ENCODE data around the gene ASPSCR1. TPM values are rescaled to one million over a fixed set of nuclear protein-coding genes. Genes with fewer than 3 reads are reported as not detected.
"Not testable (repeated sequence)": the region's sequence is repeated elsewhere in the genome, so short reads cannot be mapped to it uniquely, and the experiment has no call there.

Gene ASPSCR1
- total RNA-seq, 2 donors from 2014 or later: 16.9 to 24.4 TPM

- intact Hi-C loops (cut with DNase I): no loop called here
- DNase-seq: peak; percentile 77
- ATAC-seq: peak; percentile 34 to 50
These were observed 37.5 kb upstream of the ASPSCR1 start for GRCh38 chr17:81939881-81940385.

- DNase-seq: no peak
- intact Hi-C loops (cut with DNase I): no loop called here
- ATAC-seq: no peak
These were observed 36.6 kb upstream of the ASPSCR1 start for GRCh38 chr17:81940538-81941483.

DNA sequence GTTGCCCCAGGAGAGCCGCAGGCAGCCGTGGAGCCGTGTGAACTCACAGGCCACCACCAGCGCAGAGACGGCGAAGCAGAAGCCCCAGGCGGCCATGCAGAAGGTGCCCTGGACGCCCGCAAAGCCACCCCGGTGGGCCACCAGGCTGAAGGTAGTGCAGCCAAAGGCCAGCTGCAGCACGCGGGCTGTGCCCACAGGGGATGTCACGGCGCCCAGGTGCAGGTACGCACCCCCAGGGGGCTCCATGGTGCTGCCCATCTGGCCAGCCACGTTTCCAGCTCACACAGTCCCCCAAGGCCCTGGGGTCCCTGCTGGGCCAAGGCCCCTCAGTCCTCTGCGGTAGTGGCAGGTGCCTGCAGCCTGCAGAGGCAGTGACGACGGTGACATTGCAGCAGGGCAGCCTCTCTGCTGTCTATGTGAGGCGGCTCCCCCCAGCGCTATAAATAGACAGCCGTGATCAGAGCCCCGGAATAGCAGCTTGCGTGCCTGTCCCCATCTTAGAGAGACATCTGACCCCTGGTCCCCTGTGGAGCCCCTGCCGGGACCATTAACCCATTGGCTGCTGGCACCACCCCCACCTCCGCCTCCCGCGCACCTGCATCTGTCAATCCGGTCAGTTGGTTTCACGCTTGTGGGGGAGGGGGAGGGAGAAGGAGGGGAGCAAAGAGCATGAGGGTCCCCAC, 35.8 kb upstream of the ASPSCR1 start:
- DNase-seq (no peak), ATAC-seq (peak; percentile 19 to 29)
- intact Hi-C loops (cut with DNase I): no loop called here

GRCh38 chr17:81942167-81942553, 35.3 kb upstream of the ASPSCR1 start:
- intact Hi-C loops (cut with DNase I): no loop called here
- ATAC-seq (no peak), DNase-seq (no peak)

GRCh38 chr17:81944858-81945257, 32.6 kb upstream of the ASPSCR1 start:
- no peak for DNase-seq
- intact Hi-C loops (cut with DNase I): no loop called here
- ATAC-seq: no peak

- DNase-seq (no peak), ATAC-seq (no peak)
- intact Hi-C loops (cut with DNase I): no loop called here
These were observed 30.2 kb upstream of the ASPSCR1 start, which contains the start of gene MYADML2 for GRCh38 chr17:81947189-81947588. Gene MYADML2, minus strand, starts transcription at chr17:81947233. Its CDS starts 5,492 bp downstream, at chr17:81941741.

GRCh38 chr17:81948635-81949378, 28.6 kb upstream of the ASPSCR1 start:
- intact Hi-C loops (cut with DNase I): no loop called here
- no peak for DNase-seq
- ATAC-seq: no peak

DNA sequence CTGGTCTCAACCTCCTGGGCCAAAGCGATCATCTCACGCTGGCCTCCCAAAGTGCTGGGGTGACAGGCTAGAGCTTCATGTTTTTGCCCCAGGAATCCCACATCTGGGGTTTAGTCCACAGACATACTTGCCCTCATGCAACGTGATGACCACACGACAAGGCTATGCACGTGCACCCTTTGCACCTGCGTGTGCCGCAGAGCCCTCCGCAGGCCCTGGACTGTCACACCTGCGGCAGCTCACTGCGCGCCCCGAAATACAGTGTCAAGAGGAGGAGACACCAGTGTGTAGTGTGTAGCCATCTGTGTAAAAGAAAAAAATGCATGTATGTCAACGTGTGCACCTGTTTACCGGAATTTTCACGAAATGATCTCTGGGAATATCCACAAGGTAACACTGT, 26.9 kb upstream of the ASPSCR1 start:
- intact Hi-C loops (cut with DNase I): loop anchor here in 1 of 2 donors (10.0 kb wide), 1 partner anchor 204 kb away; no protein-coding TSS in a partner anchor
- ATAC-seq (no peak), DNase-seq (no peak)

DNA sequence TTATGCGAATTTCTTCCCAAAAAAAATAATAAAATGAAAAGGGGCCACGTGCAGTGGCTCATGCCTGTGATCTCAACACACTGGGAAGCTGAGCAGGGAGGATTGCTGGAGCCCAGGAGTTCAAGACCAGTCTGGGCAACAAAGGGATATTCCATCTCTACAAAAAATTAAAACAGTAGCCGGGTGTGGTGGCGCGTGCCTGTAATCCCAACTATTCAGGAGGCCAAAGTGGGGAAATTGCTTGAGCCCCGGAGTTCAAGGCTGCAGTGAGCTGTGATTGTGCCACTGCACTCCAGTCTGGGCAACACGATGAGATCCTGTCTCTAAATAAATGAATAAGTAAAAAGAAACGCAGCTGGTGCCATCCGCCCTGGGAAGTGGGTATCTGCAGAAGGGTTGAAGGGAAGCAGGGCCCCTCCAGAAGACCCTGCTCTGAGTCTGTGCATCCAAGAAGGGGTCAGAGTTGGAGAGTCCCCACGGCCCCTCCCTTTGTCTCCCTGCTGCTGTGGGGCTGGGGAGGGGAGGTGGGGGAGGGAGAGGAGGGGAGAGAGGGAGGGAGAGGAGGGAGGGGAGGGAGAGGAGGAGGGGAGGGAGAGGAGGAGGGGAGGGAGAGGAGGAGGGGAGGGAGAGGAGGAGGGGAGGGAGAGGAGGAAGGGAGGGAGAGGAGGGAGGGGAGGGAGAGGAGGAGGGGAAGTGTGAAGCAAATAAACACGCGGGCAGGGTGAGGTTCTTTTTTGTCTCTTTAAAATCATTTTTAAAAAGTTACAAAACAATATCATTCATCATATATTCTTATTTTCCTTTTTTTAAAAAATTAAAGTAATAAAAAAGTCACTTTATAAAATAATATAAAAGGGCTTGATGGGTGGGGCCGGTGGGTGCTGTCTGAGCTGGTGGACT, 25.4 kb upstream of the ASPSCR1 start:
- ATAC-seq (no peak), DNase-seq (no peak)
- intact Hi-C loops (cut with DNase I): loop anchor here in 1 of 2 donors (10.0 kb wide), 1 partner anchor 203 kb away; no protein-coding TSS in a partner anchor

GRCh38 chr17:81952792-81953228, 24.6 kb upstream of the ASPSCR1 start:
- intact Hi-C loops (cut with DNase I): loop anchor here in 1 of 2 donors (10.0 kb wide), 1 partner anchor 202 kb away; no protein-coding TSS in a partner anchor
- no peak for ATAC-seq
- DNase-seq: no peak

DNA sequence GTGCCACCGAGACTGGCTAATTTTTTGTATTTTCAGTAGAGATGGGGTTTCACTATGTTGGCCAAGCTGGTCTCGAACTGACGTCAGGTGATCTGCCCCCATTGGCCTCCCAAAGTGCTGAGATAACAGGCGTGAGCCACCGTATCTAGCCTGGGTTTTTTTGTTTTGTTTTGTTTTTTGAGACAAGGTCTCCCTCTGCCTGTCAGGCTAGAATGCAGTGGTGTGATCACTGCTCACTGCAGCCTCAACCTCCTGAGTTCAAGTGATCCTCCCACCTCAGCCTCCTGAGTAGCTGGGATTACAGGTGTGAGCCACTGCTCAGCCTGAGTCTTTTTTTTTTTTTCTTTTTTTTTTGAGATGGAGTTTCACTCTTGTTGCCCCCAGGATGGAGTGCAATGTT, 24.0 kb upstream of the ASPSCR1 start:
- intact Hi-C loops (cut with DNase I): loop anchor here in 1 of 2 donors (10.0 kb wide), 1 partner anchor 201 kb away; no protein-coding TSS in a partner anchor
- ATAC-seq, DNase-seq: not testable (repeated sequence)

- ATAC-seq (no peak), DNase-seq (no peak)
- intact Hi-C loops (cut with DNase I): loop anchor here (5.0 to 10.0 kb wide), 2 partner anchors 58 to 200 kb away; no protein-coding TSS in a partner anchor
These were observed 23.0 kb upstream of the ASPSCR1 start for GRCh38 chr17:81954131-81955057.

GRCh38 chr17:81955058-81955681, 22.3 kb upstream of the ASPSCR1 start:
- ATAC-seq (no peak), DNase-seq (no peak)
- intact Hi-C loops (cut with DNase I): loop anchor here (5.0 to 10.0 kb wide), 2 partner anchors 57 to 200 kb away; no protein-coding TSS in a partner anchor

- no peak for DNase-seq
- intact Hi-C loops (cut with DNase I): loop anchor here (5.0 to 10.0 kb wide), 2 partner anchors 56 to 199 kb away; no protein-coding TSS in a partner anchor
- ATAC-seq: no peak
These were observed 21.5 kb upstream of the ASPSCR1 start for GRCh38 chr17:81955756-81956544.
